IPS-18a (cell line): ENCODE data around the gene MED13L.

Experiments used
- H3K27ac ChIP-seq: one replicate; pipeline ENCODE4 v1.5.1; 2013; ENCODE audit warnings: low read length
- H3K27me3 ChIP-seq: one replicate; pipeline ENCODE4 v1.6.1; 2013; ENCODE audit warnings: mild to moderate bottlenecking, low read length; ENCODE audit not compliant: control insufficient read depth, insufficient read depth
- H3K36me3 ChIP-seq: one replicate; pipeline ENCODE4 v1.6.1; 2013; ENCODE audit warnings: low read depth, low read length; ENCODE audit not compliant: control insufficient read depth
- H3K4me1 ChIP-seq: one replicate; pipeline ENCODE4 v1.6.1; 2013; ENCODE audit warnings: low read depth, low read length; ENCODE audit not compliant: control insufficient read depth
- H3K4me3 ChIP-seq: one replicate; pipeline ENCODE4 v1.5.1; 2013; ENCODE audit warnings: low read length
- H3K9ac ChIP-seq: one replicate; pipeline ENCODE4 v1.6.1; 2013; ENCODE audit warnings: mild to moderate bottlenecking, low read length, moderate library complexity
- H3K9me3 ChIP-seq: one replicate; pipeline ENCODE4 v1.6.1; 2013; ENCODE audit warnings: low read depth, low read length; ENCODE audit not compliant: control insufficient read depth

The MED13L gene

DNA sequence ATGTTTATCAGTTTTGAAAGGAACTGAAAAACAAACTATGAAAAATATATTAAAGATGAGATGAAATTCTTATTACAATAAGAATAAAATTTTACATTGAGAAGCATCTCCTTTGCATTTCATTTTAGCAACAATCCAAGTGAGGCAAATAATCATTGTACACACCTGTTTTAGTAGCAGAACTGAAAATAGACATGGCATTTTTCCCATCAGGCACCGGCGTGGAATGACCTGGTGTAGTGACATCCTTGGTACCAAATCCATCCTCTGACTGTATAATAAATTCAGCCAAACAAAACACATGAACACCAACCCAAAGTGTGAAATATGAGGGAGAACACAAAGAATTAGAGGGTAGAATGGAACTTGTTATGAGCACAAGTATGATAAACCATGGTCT lies 271.4 kb downstream of the MED13L start:
- Histone ChIP-seq H3K36me3 (peaks cover 41% of the 10 kb centered on the region), H3K27me3 (no peaks in the 10 kb centered on the region), H3K4me1 (no peaks in the 10 kb centered on the region), H3K9me3 (no peaks in the 10 kb centered on the region), H3K27ac (no peak overlapping the region), H3K9ac (no peak overlapping the region), H3K4me3 (no peak overlapping the region)

DNA sequence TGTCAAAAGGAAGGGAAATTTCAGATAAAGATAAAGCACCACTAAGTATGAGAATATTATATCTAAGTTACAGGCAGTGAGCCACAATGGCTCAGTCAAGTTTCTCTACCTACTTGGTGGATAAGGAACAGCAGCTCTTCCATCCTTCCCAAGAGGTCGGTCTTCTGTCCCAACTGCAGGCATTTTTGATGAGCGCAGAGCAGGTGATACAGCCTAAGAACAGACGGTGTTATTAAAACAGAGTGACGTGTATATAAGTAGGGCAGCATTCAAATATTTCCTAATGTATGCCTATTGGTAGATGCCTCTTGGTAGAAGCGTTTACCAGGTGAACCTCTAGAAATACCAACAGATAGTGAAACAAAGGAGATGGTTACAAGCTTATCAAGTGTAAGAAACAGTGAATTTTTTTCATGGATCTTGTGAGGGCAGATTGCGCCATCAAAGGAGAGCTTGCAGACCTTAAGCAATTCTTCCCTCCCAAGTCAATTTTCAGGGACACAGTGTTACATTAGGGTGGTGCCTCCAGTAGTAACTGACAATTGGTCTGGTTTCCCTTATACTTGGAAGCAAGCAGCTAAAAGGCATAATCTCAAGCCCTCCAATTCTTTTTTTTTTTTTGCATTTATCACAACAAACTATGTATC lies 274.5 kb downstream of the MED13L start:
- H3K4me1 ChIP-seq: peaks cover 6% of the 10 kb centered on the region
- H3K36me3 ChIP-seq: peaks cover 33% of the 10 kb centered on the region
- H3K27ac ChIP-seq: no peak overlapping the region
- no peak overlapping the region for H3K4me3 ChIP-seq
- no peak overlapping the region for H3K9ac ChIP-seq
- no peaks in the 10 kb centered on the region for H3K27me3 ChIP-seq
- no peaks in the 10 kb centered on the region for H3K9me3 ChIP-seq

DNA sequence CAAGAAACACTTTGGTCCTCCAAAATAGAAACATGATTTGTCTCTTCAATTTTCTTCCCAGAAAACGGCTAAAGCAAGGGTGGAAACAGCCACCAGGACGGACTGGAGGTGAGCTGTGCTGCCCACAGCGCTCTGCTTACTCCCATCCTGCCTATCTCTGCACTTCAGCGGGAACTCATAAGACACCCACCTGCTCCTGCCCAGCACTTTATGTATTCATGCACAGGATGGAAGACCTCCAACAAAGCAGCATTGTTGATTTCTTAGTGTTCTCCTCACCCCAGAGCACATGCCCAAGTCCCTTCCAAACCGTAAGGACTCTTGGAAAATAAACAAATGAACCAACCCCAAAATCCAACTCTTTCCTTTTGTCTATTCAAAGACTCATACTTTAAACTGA lies 277.2 kb downstream of the MED13L start:
- peaks cover 25% of the 10 kb centered on the region for H3K36me3 ChIP-seq

DNA sequence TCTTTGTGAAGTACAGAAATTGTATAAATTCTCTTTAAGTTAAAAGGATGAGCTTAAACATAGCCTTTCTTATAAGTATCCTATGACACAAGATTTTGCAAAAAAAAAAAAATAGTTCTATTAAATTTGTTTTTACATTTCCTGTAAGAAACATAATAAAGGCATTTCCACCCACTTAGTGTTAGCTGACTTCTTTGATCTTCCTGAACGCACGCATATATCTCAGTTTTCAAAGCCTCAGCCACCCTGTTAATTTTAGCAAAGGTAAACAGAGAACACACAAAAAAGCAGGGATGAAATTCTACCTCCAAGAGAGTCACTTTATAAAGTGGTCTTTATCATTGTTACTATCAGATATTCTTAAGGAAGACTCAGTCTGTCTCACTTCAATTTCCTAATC lies 277.9 kb downstream of the MED13L start:
- Histone ChIP-seq H3K27me3 (no peaks in the 10 kb centered on the region), H3K27ac (no peak overlapping the region), H3K9ac (no peak overlapping the region), H3K36me3 (peaks cover 20% of the 10 kb centered on the region), H3K4me1 (peaks cover 6% of the 10 kb centered on the region), H3K4me3 (no peak overlapping the region), H3K9me3 (no peaks in the 10 kb centered on the region)

More for the DNA sequence above, 277.2 kb downstream of the MED13L start:
- Histone ChIP-seq H3K9ac (no peak overlapping the region), H3K4me3 (no peak overlapping the region), H3K27ac (no peak overlapping the region), H3K4me1 (peaks cover 6% of the 10 kb centered on the region), H3K27me3 (no peaks in the 10 kb centered on the region), H3K9me3 (no peaks in the 10 kb centered on the region)

DNA sequence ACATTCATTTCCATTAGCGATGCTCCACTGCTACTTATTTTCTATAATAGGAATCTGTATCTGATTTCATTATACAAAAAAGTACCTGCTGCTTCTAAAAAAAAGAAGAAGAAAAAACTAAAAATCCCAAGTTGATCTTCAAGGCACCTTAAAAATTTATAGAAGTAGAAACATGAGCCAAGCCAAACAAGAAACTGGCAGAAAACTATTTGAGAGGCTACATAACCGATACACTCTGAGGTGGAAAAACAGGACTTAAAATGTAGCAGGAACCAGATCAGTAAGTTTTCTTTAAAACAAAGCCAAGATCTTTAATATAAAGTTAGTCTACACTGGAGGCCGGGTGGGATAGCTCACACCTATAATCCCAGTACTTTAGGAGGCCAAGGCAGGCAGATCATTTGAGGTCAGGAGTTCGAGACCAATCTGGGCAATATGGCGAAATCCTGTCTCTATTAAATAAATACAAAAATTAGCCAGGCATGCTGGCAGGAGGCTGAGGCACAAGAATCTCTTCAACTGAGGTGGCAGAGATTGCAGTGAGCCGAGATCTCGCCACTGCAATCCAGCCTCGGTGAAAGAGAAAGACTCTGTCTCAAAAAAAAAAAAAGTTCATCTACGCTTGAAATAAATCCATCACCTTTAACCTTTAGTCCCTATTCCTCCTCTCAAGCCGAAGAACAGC lies 278.6 kb downstream of the MED13L start:
- Histone ChIP-seq H3K27ac (no peak overlapping the region), H3K4me1 (peaks cover 6% of the 10 kb centered on the region), H3K9me3 (no peaks in the 10 kb centered on the region), H3K4me3 (no peak overlapping the region), H3K27me3 (no peaks in the 10 kb centered on the region), H3K9ac (no peak overlapping the region), H3K36me3 (peaks cover 17% of the 10 kb centered on the region)

DNA sequence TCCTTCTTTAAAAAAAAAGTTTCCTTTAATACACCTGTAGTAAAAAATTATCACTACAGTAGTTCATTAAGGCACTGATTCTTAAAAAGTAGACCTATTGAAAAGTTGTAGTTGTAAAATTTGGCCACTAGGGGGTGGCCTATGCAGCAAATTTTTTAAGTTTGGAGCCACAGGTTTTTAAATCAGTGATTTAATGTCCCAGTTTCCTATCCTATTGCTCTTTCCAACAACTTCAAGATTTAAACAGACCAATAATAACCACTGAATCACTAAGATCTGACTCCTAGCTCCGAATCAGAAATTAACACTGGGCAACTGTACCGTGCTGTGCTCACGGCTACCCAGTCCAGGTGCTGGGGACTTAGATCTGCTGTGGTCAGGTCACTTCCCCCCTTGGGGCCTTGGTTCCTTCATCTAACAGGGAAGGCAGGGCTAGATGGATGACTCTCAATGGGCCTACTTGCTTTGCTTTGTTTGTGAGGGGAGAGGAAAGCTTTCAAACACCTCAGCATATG lies 279.3 kb downstream of the MED13L start:
- Histone ChIP-seq H3K27ac (no peak overlapping the region), H3K9ac (no peak overlapping the region), H3K27me3 (no peaks in the 10 kb centered on the region), H3K9me3 (no peaks in the 10 kb centered on the region), H3K4me1 (peaks cover 6% of the 10 kb centered on the region), H3K36me3 (peaks cover 15% of the 10 kb centered on the region), H3K4me3 (no peak overlapping the region)

DNA sequence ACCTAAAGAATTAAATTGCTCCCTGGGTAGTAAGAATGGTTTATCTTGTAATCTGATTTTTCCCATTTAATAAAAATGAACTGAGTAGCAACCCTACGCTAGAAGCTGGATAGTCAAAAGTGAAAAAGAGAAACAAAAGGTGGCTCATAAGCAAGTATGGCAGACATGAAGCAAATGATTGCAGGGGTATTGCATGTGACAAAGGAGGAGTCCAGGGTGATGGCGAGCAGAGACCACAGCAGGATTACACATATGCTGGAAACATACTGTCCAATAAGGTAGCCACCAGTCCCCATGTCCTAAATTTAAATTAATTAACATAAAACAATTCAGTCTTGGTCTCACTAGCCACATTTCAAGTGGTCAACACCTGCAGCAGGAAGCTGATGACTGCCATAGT lies 283.8 kb downstream of the MED13L start:
- Histone ChIP-seq H3K9me3 (no peaks in the 10 kb centered on the region), H3K4me3 (no peak overlapping the region), H3K36me3 (peaks cover 26% of the 10 kb centered on the region), H3K27me3 (no peaks in the 10 kb centered on the region), H3K9ac (no peak overlapping the region), H3K27ac (no peak overlapping the region), H3K4me1 (peaks cover 10% of the 10 kb centered on the region)

DNA sequence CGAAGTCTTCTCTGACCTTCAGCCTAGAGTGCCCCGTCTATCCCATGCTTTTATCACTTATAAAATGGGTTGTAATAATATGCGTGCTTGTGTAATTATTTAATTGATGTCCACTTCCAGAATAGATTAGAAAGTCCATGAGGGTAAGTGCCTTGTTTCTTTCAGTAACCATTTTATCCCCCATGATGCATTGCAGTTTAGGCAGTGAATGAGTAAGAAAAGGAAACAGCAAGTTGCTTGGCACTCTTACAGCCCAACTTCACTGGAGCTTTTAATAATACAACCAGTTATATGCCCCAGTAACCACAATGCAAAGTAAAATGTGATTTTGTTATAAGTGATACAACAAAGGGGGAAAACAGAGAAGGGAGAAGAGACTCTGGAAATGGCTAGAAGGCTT lies 287.3 kb downstream of the MED13L start:
- H3K27me3 ChIP-seq: no peaks in the 10 kb centered on the region
- no peak overlapping the region for H3K4me3 ChIP-seq
- H3K27ac ChIP-seq: no peak overlapping the region
- no peaks in the 10 kb centered on the region for H3K9me3 ChIP-seq
- peaks cover 17% of the 10 kb centered on the region for H3K4me1 ChIP-seq
- H3K9ac ChIP-seq: no peak overlapping the region
- peaks cover 24% of the 10 kb centered on the region for H3K36me3 ChIP-seq

DNA sequence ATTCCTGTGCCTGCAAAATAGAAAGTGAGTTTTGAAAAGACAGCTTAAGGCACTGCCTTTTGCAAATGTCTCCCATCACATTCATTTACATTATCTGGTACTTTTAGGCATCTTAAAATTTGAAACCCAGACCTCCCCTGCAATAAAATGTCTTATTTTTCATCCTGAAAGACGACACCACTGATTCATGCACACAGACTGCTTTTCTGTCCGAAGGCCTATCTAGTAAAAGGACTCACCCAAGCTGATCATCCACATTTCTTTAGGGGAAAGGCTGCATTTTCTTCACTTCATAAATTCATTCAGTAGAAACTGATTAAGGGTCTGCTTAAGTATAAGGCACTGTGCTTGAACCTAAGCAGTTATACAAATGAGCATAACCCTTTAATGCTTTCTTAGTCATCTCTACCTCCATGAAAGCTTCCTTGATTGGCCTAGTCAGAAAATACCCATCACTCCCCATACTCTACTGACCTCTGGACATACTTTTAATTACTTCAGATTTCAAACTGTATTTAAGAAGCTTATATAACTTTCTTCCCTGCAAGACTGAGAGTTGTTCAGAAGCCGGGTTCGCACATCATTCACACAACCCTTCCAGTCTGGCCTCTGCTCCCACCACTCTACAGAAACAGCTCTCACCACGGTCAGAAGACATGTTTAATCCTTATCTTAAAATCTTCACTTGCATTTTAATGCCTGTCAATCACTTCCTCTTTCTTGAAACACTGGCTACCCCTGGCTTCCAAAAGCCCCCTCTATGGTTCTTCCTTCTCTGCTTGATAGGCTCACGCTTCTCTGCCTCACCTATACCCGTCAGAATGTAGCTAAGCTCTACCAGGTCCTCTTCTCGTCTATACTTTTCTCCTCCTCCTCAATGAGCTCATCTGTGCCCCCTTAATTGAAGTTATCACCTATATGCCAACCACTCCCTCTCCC lies 288.6 kb downstream of the MED13L start:
- no peak overlapping the region for H3K27ac ChIP-seq
- H3K36me3 ChIP-seq: peaks cover 24% of the 10 kb centered on the region

DNA sequence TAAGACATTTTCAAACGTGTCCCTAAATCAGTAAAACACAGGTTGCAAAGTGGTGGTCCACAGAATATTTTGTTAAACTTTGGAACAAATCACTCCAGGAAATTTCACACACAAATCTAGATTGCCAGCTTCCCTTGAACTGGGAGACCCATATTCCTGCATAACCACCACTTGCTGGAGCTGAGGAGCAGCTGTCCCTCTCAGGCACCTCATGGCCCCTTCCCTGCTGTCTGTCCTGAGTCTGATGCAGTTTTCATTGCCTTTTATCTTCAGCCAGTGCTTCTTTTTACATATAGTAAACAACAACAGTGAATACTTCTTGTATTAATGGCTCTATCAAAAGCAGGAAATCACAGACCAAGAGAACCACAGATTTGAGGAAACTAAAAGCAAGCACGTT lies 289.3 kb downstream of the MED13L start:
- H3K36me3 ChIP-seq: peaks cover 24% of the 10 kb centered on the region
- no peak overlapping the region for H3K4me3 ChIP-seq
- no peak overlapping the region for H3K9ac ChIP-seq
- H3K4me1 ChIP-seq: peaks cover 17% of the 10 kb centered on the region
- H3K27ac ChIP-seq: no peak overlapping the region
- no peaks in the 10 kb centered on the region for H3K27me3 ChIP-seq
- H3K9me3 ChIP-seq: no peaks in the 10 kb centered on the region

More for the DNA sequence above, 288.6 kb downstream of the MED13L start:
- Histone ChIP-seq H3K9me3 (no peaks in the 10 kb centered on the region), H3K9ac (no peak overlapping the region), H3K4me1 (peaks cover 17% of the 10 kb centered on the region), H3K27me3 (no peaks in the 10 kb centered on the region), H3K4me3 (no peak overlapping the region)

DNA sequence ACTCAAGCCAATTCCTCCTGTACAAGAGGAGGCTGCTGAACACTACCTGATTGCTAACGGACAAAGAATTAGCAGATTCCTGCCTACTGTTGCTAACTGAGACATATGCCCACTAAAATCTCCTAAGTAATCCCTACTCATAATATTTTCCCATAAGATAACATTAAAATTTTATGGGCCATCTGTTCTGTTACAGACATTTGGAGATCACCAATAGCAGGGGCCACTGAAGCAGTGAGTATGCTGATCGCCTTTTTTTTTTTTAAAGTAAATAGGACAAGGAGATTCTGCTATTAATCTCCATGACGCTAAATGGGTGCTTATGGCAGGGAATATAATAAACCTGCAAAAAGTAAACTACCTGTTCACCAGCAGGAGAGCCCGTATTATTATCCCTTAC lies 292.9 kb downstream of the MED13L start:
- Histone ChIP-seq H3K27me3 (no peaks in the 10 kb centered on the region), H3K4me1 (peaks cover 23% of the 10 kb centered on the region), H3K4me3 (no peak overlapping the region), H3K9me3 (no peaks in the 10 kb centered on the region), H3K27ac (no peak overlapping the region), H3K36me3 (peaks cover 18% of the 10 kb centered on the region), H3K9ac (no peak overlapping the region)
